ENCODE data around the gene KCNMA1.

KCNMA1 gene

DNA sequence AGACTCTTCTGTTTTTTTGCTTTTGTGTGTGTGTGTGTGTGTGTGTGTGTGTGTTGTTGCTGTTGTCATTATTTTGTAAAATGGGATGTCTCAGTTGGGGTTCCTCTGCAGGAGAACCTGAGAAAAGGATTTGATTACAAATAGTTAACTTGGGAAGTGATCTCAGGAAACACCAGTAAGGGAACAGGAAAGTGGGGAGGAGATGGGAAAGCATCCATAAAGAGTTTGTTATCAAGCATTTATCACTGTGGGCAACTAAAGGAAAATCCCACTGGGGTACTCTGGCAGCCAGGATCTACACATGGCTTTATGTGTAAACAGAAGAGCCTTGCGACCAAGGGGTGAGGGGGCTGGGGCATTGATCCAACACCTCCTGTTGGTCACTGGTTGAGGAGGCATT, 485.4 kb downstream of the KCNMA1 start:
- TF ChIP-seq TEAD4 (IDR thresholded peaks at IDR 0.05) (no peak), CREB1 (IDR thresholded peaks at IDR 0.05; ENCODE audit: low read depth) (no peak), EGR1 (IDR thresholded peaks at IDR 0.05) (no peak), YY1 (IDR thresholded peaks at IDR 0.05; ENCODE audit: low read depth) (no peak), TAF1 (IDR thresholded peaks at IDR 0.05; ENCODE audit: low read depth) (no peak), NFIC (IDR thresholded peaks at IDR 0.05) (no peak), CEBPB (IDR thresholded peaks at IDR 0.05) (no peak), RAD21 (IDR thresholded peaks at IDR 0.05; ENCODE audit: low read depth) (no peak), EP300 (IDR thresholded peaks at IDR 0.05; ENCODE audit: borderline replicate concordance) (no peak), ZBTB7A (IDR thresholded peaks at IDR 0.05; ENCODE audit: low read depth) (no peak), FOXM1 (IDR thresholded peaks at IDR 0.05; ENCODE audit: borderline replicate concordance, low read depth) (no peak), TCF12 (IDR thresholded peaks at IDR 0.05; ENCODE audit: low read depth) (no peak)
- TF ChIP-seq, protein P1, sequence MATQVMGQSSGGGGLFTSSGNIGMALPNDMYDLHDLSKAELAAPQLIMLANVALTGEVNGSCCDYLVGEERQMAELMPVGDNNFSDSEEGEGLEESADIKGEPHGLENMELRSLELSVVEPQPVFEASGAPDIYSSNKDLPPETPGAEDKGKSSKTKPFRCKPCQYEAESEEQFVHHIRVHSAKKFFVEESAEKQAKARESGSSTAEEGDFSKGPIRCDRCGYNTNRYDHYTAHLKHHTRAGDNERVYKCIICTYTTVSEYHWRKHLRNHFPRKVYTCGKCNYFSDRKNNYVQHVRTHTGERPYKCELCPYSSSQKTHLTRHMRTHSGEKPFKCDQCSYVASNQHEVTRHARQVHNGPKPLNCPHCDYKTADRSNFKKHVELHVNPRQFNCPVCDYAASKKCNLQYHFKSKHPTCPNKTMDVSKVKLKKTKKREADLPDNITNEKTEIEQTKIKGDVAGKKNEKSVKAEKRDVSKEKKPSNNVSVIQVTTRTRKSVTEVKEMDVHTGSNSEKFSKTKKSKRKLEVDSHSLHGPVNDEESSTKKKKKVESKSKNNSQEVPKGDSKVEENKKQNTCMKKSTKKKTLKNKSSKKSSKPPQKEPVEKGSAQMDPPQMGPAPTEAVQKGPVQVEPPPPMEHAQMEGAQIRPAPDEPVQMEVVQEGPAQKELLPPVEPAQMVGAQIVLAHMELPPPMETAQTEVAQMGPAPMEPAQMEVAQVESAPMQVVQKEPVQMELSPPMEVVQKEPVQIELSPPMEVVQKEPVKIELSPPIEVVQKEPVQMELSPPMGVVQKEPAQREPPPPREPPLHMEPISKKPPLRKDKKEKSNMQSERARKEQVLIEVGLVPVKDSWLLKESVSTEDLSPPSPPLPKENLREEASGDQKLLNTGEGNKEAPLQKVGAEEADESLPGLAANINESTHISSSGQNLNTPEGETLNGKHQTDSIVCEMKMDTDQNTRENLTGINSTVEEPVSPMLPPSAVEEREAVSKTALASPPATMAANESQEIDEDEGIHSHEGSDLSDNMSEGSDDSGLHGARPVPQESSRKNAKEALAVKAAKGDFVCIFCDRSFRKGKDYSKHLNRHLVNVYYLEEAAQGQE (IDR thresholded peaks at IDR 0.05; ENCODE audit: low read depth): no peak
- TF ChIP-seq, protein P2, sequence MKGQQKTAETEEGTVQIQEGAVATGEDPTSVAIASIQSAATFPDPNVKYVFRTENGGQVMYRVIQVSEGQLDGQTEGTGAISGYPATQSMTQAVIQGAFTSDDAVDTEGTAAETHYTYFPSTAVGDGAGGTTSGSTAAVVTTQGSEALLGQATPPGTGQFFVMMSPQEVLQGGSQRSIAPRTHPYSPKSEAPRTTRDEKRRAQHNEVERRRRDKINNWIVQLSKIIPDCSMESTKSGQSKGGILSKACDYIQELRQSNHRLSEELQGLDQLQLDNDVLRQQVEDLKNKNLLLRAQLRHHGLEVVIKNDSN (IDR thresholded peaks at IDR 0.05): no peak
- TF ChIP-seq, protein P3, sequence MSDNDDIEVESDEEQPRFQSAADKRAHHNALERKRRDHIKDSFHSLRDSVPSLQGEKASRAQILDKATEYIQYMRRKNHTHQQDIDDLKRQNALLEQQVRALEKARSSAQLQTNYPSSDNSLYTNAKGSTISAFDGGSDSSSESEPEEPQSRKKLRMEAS (IDR thresholded peaks at IDR 0.05): no peak

DNA sequence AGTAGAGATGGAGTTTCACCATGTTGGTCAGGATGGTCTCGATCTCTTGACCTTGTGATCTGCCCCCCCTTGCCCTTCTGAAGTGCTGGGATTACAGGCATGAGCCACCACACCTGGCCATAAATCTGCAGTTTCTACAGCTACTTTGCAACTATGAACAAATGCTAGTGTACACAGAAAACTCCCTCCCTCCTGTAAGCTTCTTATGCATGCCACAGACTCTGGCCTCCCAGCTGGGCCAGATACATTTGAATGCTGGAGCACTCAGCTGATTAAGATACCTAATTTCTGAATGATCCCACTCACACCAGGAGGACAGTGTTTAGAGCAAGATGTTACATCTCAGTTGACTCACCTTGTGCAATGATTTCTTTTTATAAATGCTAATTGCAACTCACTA, 486.2 kb downstream of the KCNMA1 start:
- no peak for TF ChIP-seq EP300 (IDR thresholded peaks at IDR 0.05; ENCODE audit: borderline replicate concordance)
- TF ChIP-seq, protein P3 (IDR thresholded peaks at IDR 0.05): no peak
- TF ChIP-seq TEAD4 (IDR thresholded peaks at IDR 0.05): no peak
- TF ChIP-seq FOXM1 (IDR thresholded peaks at IDR 0.05; ENCODE audit: borderline replicate concordance, low read depth): no peak
- TF ChIP-seq RAD21 (IDR thresholded peaks at IDR 0.05; ENCODE audit: low read depth): no peak
- no peak for TF ChIP-seq ZBTB7A (IDR thresholded peaks at IDR 0.05; ENCODE audit: low read depth)
- TF ChIP-seq, protein P1 (IDR thresholded peaks at IDR 0.05; ENCODE audit: low read depth): no peak
- TF ChIP-seq YY1 (IDR thresholded peaks at IDR 0.05; ENCODE audit: low read depth): no peak

DNA sequence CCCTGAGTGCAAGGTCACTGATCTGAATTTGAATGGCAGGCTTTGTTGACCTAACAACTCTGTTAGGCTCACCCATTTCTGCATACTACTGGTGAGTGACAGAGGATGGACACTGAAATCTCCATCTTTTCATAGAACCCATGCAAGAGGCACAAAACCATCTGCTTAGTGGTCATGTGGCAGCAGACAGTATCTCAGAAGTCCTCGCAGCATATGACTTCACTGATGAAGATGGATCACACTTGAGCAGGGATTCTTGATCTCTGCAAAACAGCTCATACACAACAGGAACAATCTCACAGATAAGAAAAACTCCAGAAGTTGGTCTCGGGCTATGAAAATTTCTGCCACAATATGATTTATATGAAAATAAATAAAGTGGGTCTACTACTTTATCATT, 487.9 kb downstream of the KCNMA1 start:
- TF ChIP-seq NFIC (IDR thresholded peaks at IDR 0.05) (no peak), CEBPB (IDR thresholded peaks at IDR 0.05) (no peak), EGR1 (IDR thresholded peaks at IDR 0.05) (no peak), YY1 (IDR thresholded peaks at IDR 0.05; ENCODE audit: low read depth) (no peak), EP300 (IDR thresholded peaks at IDR 0.05; ENCODE audit: borderline replicate concordance) (no peak), ZBTB7A (IDR thresholded peaks at IDR 0.05; ENCODE audit: low read depth) (no peak), TEAD4 (IDR thresholded peaks at IDR 0.05) (no peak), FOXM1 (IDR thresholded peaks at IDR 0.05; ENCODE audit: borderline replicate concordance, low read depth) (no peak), TAF1 (IDR thresholded peaks at IDR 0.05; ENCODE audit: low read depth) (no peak), CREB1 (IDR thresholded peaks at IDR 0.05; ENCODE audit: low read depth) (no peak), TCF12 (IDR thresholded peaks at IDR 0.05; ENCODE audit: low read depth) (no peak), RAD21 (IDR thresholded peaks at IDR 0.05; ENCODE audit: low read depth) (no peak)
- TF ChIP-seq, protein P2 (IDR thresholded peaks at IDR 0.05): no peak
- TF ChIP-seq, protein P3 (IDR thresholded peaks at IDR 0.05): no peak
- TF ChIP-seq, protein P1 (IDR thresholded peaks at IDR 0.05; ENCODE audit: low read depth): no peak

DNA sequence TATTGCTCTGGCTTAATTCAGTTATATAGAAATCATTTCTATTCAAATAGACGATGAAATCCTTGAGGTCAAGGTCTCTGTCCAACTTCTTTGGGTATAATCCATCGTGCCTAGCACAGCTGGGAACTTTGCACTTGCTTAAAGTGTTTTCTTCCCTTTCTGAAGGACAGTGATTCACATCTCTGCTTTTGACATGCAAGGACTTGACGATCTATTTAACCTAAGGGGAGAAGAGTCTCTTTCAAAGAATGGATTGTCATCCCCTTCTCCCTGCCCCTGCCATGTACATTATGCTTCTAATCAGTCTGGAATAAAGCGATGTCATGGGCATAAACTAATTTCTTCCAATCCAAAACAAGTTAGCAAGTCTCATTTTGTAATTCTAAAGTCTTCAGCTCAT, 488.6 kb downstream of the KCNMA1 start:
- TF ChIP-seq TCF12 (IDR thresholded peaks at IDR 0.05; ENCODE audit: low read depth) (no peak), EP300 (IDR thresholded peaks at IDR 0.05; ENCODE audit: borderline replicate concordance) (no peak), ZBTB7A (IDR thresholded peaks at IDR 0.05; ENCODE audit: low read depth) (no peak), CEBPB (IDR thresholded peaks at IDR 0.05) (no peak), TEAD4 (IDR thresholded peaks at IDR 0.05) (no peak), NFIC (IDR thresholded peaks at IDR 0.05) (no peak), CREB1 (IDR thresholded peaks at IDR 0.05; ENCODE audit: low read depth) (no peak), YY1 (IDR thresholded peaks at IDR 0.05; ENCODE audit: low read depth) (no peak), FOXM1 (IDR thresholded peaks at IDR 0.05; ENCODE audit: borderline replicate concordance, low read depth) (no peak), RAD21 (IDR thresholded peaks at IDR 0.05; ENCODE audit: low read depth) (no peak), EGR1 (IDR thresholded peaks at IDR 0.05) (no peak), TAF1 (IDR thresholded peaks at IDR 0.05; ENCODE audit: low read depth) (no peak)
- TF ChIP-seq, protein P1 (IDR thresholded peaks at IDR 0.05; ENCODE audit: low read depth): no peak
- TF ChIP-seq, protein P3 (IDR thresholded peaks at IDR 0.05): no peak
- TF ChIP-seq, protein P2 (IDR thresholded peaks at IDR 0.05): no peak

Data from Ishikawa (cell line).